Vagina (tissue), 2 donors: Measurements from ENCODE around the gene WFIKKN2.

ENCODE experiments used
- POLR2A ChIP-seq, 2 donors: fragments of 450-650 bp; IDR thresholded peaks; one replicate each; pipeline ENCODE4 v1.6.1; 2017; ENCODE audit warnings: antibody characterized with exemption in 2 of 2, mild to moderate bottlenecking in 2 of 2, moderate library complexity in 2 of 2
- TF ChIP-seq, protein P1 (sequence below), 3 experiments: fragments of 450-650 bp in 2 of 3; fragments of 200-600 bp in 1 of 3; sonication (generic) in 1 of 3; IDR thresholded peaks; one replicate each; pipeline ENCODE4 v1.5.1; 2017 to 2019; ENCODE audit warnings: antibody characterized with exemption in 3 of 3, mild to moderate bottlenecking in 2 of 3, moderate library complexity in 2 of 3

DNA sequence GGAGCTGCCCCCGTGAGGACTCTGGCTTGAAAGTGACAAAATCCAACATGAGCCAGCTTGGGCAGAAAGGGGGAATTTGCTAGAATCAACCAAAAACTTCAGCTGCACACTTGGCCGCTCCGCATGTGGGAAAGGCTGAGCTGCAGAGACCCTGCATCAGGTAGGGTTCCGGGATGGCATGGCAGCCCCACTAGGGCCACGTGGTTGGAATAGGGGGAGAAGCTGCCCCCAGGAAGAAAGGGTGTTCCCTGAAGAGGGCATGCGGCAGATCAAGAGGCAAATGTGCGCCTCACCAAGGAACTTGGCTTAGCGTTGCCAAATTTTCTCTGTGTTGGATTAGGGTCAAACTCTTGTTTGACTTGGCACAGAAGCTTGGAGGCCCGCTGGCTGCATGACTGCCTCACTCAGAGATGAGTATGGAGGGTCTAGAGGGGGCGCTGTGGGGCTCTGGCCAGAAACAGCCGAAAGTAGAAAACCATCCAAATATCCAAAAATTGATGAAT is 29.2 kb upstream of the WFIKKN2 start:
- TF ChIP-seq, protein P1, sequence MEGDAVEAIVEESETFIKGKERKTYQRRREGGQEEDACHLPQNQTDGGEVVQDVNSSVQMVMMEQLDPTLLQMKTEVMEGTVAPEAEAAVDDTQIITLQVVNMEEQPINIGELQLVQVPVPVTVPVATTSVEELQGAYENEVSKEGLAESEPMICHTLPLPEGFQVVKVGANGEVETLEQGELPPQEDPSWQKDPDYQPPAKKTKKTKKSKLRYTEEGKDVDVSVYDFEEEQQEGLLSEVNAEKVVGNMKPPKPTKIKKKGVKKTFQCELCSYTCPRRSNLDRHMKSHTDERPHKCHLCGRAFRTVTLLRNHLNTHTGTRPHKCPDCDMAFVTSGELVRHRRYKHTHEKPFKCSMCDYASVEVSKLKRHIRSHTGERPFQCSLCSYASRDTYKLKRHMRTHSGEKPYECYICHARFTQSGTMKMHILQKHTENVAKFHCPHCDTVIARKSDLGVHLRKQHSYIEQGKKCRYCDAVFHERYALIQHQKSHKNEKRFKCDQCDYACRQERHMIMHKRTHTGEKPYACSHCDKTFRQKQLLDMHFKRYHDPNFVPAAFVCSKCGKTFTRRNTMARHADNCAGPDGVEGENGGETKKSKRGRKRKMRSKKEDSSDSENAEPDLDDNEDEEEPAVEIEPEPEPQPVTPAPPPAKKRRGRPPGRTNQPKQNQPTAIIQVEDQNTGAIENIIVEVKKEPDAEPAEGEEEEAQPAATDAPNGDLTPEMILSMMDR (IDR thresholded peaks at IDR 0.05), result no peak
- TF ChIP-seq POLR2A (IDR thresholded peaks at IDR 0.05), result no peak
